OCI-LY1 (cell line): ENCODE results near the gene MEIKIN.
"Not testable (repeated sequence)": the region's sequence is repeated elsewhere in the genome, so short reads cannot be mapped to it uniquely, and the experiment has no call there.

Experiments
- H2AFZ ChIP-seq: fragments of 200-600 bp; sonication (generic), shearing (Covaris generic); 2 replicates; pipeline ENCODE4 v1.6.0; 2014; ENCODE audit warnings: antibody characterized with exemption, mild to moderate bottlenecking, low read length
- H3F3A ChIP-seq: fragments of 200-600 bp; sonication (generic), shearing (Covaris generic); 2 replicates; pipeline ENCODE4 v1.6.0; 2014; ENCODE audit warnings: mild to moderate bottlenecking, antibody characterized with exemption, low read length, moderate library complexity; ENCODE audit not compliant: insufficient read depth
- H3K27ac ChIP-seq: fragments of 200-600 bp; sonication (generic); 2 replicates; pipeline ENCODE4 v1.5.1; 2014; ENCODE audit warnings: low read length, mixed run types, mild to moderate bottlenecking, low read depth; ENCODE audit not compliant: poor library complexity, severe bottlenecking
- H3K27me3 ChIP-seq: fragments of 200-600 bp; sonication (generic); 2 replicates; pipeline ENCODE4 v1.6.0; 2014; ENCODE audit warnings: antibody characterized with exemption, mild to moderate bottlenecking, low read length, moderate library complexity; ENCODE audit not compliant: insufficient read depth
- H3K36me3 ChIP-seq: fragments of 200-600 bp; sonication (generic); 2 replicates; pipeline ENCODE4 v1.6.1; 2014; ENCODE audit warnings: mild to moderate bottlenecking, antibody characterized with exemption, low read length, moderate library complexity, mixed read lengths; ENCODE audit not compliant: insufficient read depth
- H3K4me1 ChIP-seq: fragments of 200-600 bp; sonication (generic); 2 replicates; pipeline ENCODE4 v1.5.1; 2014; ENCODE audit warnings: mild to moderate bottlenecking, low read length, moderate library complexity; ENCODE audit not compliant: insufficient read depth, severe bottlenecking
- H3K4me2 ChIP-seq: fragments of 200-600 bp; sonication (generic), shearing (Covaris generic); 2 replicates; pipeline ENCODE4 v1.6.1; 2014; ENCODE audit warnings: low read length
- H3K4me3 ChIP-seq: fragments of 200-600 bp; sonication (generic); 2 replicates; pipeline ENCODE4 v1.5.1; 2014; ENCODE audit warnings: low read length, low read depth, mild to moderate bottlenecking, mixed read lengths; ENCODE audit not compliant: poor library complexity, severe bottlenecking
- H3K79me2 ChIP-seq: fragments of 200-600 bp; shearing (Covaris generic); 2 replicates; pipeline ENCODE4 v1.6.1; 2016; ENCODE audit warnings: mixed run types, low read length, mixed read lengths; ENCODE audit not compliant: insufficient read depth
- H3K9ac ChIP-seq: fragments of 200-600 bp; sonication (generic), shearing (Covaris generic); 2 replicates; pipeline ENCODE4 v1.6.1; 2014; ENCODE audit warnings: mild to moderate bottlenecking, low read length, mixed read lengths
- H3K9me2 ChIP-seq: fragments of 200-600 bp; sonication (generic), shearing (Covaris generic); 2 replicates; pipeline ENCODE4 v1.6.1; 2014; ENCODE audit warnings: low read depth, mild to moderate bottlenecking, low read length, mixed read lengths
- H3K9me3 ChIP-seq: fragments of 200-600 bp; shearing (Covaris generic); 2 replicates; pipeline ENCODE4 v1.6.1; 2014; ENCODE audit warnings: low read length, mixed read lengths
- H4K20me1 ChIP-seq: fragments of 200-600 bp; sonication (generic), shearing (Covaris generic); 2 replicates; pipeline ENCODE4 v1.6.0; 2016; ENCODE audit warnings: mild to moderate bottlenecking, low read length; ENCODE audit not compliant: insufficient read depth
- EZH2 ChIP-seq: fragments of 200-600 bp; sonication (generic), shearing (Covaris generic); IDR thresholded peaks from 2 replicates; pipeline ENCODE4 v1.8.0; 2017; ENCODE audit warnings: borderline replicate concordance, mixed run types, mild to moderate bottlenecking, antibody characterized with exemption, low read length, moderate library complexity, mixed read lengths
- TF ChIP-seq, protein P1 (sequence below): fragments of 200-600 bp; sonication (generic), shearing (Covaris generic); IDR thresholded peaks from 2 replicates; pipeline ENCODE4 v1.5.1; 2017; ENCODE audit warnings: mild to moderate bottlenecking, antibody characterized with exemption, low read length, moderate library complexity, mixed read lengths

MEIKIN gene

DNA sequence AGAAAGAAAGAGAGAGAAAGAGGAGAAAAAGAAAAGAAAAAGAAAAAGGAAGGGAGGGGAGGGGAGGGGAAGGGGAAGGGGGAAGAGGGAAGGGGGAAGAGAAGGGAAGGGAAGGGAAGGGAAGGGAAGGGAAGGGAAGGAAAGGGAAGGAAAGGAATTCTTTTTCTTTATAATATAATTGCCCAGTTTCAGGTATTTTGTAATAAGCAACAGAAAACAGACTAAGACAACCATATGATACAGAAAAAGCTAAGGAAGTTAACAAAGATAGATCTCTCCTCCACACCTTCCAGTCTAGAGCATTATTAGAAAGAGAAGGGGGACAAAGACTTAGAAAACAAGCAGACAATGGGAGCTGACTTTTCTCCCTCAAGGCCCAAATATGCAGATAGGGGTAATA lies 31.0 kb downstream of the MEIKIN start:
- TF ChIP-seq, protein P1, sequence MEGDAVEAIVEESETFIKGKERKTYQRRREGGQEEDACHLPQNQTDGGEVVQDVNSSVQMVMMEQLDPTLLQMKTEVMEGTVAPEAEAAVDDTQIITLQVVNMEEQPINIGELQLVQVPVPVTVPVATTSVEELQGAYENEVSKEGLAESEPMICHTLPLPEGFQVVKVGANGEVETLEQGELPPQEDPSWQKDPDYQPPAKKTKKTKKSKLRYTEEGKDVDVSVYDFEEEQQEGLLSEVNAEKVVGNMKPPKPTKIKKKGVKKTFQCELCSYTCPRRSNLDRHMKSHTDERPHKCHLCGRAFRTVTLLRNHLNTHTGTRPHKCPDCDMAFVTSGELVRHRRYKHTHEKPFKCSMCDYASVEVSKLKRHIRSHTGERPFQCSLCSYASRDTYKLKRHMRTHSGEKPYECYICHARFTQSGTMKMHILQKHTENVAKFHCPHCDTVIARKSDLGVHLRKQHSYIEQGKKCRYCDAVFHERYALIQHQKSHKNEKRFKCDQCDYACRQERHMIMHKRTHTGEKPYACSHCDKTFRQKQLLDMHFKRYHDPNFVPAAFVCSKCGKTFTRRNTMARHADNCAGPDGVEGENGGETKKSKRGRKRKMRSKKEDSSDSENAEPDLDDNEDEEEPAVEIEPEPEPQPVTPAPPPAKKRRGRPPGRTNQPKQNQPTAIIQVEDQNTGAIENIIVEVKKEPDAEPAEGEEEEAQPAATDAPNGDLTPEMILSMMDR, result no peak
- TF ChIP-seq EZH2, result no peak

DNA sequence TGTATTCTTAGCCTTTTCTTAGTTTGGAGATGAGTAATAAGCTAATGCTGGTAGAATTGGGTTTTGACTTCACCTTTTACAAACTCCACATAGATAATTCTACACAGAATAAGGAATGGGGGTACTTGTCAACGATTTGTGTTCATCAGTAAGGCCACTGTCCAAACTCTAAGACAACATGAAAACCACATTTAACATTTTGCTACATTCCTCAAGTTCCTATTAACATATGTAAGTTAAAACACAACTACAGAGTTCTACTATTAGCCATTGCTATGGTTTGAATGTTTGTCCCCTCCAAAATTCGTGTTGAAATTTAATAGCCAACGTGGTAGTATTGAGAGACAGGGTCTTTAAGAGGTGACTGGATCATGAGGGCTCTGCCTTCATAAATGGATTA lies 31.9 kb downstream of the MEIKIN start:
- no peak overlapping the region for H2AFZ ChIP-seq
- H3K36me3 ChIP-seq, result no peaks in the 10 kb centered on the region
- H3K79me2 ChIP-seq, result no peaks in the 10 kb centered on the region
- H3K9ac ChIP-seq, result no peak overlapping the region
- no peaks in the 10 kb centered on the region for H3F3A ChIP-seq
- H3K4me2 ChIP-seq, result no peak overlapping the region
- no peaks in the 10 kb centered on the region for H3K9me3 ChIP-seq
- H3K9me2 ChIP-seq, result no peaks in the 10 kb centered on the region
- H3K4me3 ChIP-seq, result no peak overlapping the region
- TF ChIP-seq, protein P1, result no peak
- no peak for TF ChIP-seq EZH2
- no peak overlapping the region for H3K27ac ChIP-seq
- no peaks in the 10 kb centered on the region for H3K4me1 ChIP-seq
- no peaks in the 10 kb centered on the region for H3K27me3 ChIP-seq
- no peaks in the 10 kb centered on the region for H4K20me1 ChIP-seq

More for the DNA sequence above, 31.0 kb downstream of the MEIKIN start:
- Histone ChIP-seq H3K4me3 (no peak overlapping the region), H3K9me3 (no peaks in the 10 kb centered on the region), H3K79me2 (no peaks in the 10 kb centered on the region), H2AFZ (no peak overlapping the region), H4K20me1 (no peaks in the 10 kb centered on the region), H3K4me1 (no peaks in the 10 kb centered on the region), H3K4me2 (no peak overlapping the region), H3K9me2 (no peaks in the 10 kb centered on the region), H3K27me3 (no peaks in the 10 kb centered on the region), H3K9ac (no peak overlapping the region), H3K27ac (no peak overlapping the region), H3F3A (no peaks in the 10 kb centered on the region), H3K36me3 (no peaks in the 10 kb centered on the region)

DNA sequence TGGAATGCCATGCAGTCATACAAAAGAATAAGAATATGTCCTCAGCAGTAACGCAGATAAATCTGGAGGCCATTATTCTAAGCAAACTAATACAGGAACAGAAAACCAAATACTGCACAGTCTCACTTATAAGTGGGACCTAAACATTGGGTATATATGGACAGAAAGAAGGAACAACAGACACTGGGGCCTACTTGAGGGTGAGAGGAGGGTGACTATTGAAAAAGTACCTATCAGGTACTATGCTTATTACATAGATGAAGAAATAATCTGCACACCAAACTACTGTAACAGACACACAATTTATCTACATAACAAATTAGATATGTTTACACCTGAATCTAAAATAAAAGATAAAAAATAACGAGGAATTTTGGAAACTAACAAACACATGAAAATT lies 38.8 kb downstream of the MEIKIN start:
- H3K4me1 ChIP-seq, result no peaks in the 10 kb centered on the region
- H3K9me3 ChIP-seq, result no peaks in the 10 kb centered on the region

DNA sequence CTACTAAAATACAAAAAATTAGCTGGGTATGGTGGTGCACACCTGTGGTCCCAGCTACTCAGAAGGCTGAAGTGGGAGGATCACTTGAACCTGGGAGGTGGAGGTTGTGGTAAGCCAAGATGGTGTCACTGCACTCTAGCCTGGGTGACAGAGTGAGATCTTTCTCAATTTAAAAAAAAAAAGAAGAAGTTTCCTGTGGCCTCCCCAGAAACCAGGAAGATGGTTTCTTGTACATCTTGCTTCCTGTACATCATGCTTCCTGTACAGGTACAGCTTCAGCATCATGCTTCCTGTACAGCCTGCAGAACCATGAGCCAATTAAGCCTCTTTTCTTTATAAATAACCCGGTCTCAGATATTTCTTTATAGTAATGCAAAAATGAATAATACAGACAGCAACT lies 43.2 kb downstream of the MEIKIN start:
- not testable (repeated sequence) for H4K20me1 ChIP-seq, H3K27ac ChIP-seq, H2AFZ ChIP-seq, H3K9me3 ChIP-seq, H3K4me3 ChIP-seq, H3K9ac ChIP-seq, H3F3A ChIP-seq, H3K79me2 ChIP-seq, H3K27me3 ChIP-seq, H3K36me3 ChIP-seq, H3K4me2 ChIP-seq, H3K4me1 ChIP-seq, H3K9me2 ChIP-seq

More for the DNA sequence above, 38.8 kb downstream of the MEIKIN start:
- no peaks in the 10 kb centered on the region for H4K20me1 ChIP-seq
- no peak overlapping the region for H3K4me3 ChIP-seq
- H2AFZ ChIP-seq, result no peak overlapping the region
- TF ChIP-seq, protein P1, result no peak
- TF ChIP-seq EZH2, result no peak
- H3K4me2 ChIP-seq, result no peak overlapping the region
- no peak overlapping the region for H3K9ac ChIP-seq
- H3K36me3 ChIP-seq, result no peaks in the 10 kb centered on the region
- no peaks in the 10 kb centered on the region for H3K27me3 ChIP-seq
- H3F3A ChIP-seq, result no peaks in the 10 kb centered on the region
- H3K9me2 ChIP-seq, result no peaks in the 10 kb centered on the region
- no peaks in the 10 kb centered on the region for H3K79me2 ChIP-seq
- H3K27ac ChIP-seq, result no peak overlapping the region
